DND-41 (cell line): ENCODE data around the gene DOCK4.

Experiments
- EZH2 ChIP-seq: IDR thresholded peaks from 3 replicates; pipeline ENCODE4 v1.6.1; 2012; ENCODE audit warnings: borderline replicate concordance, low read depth, mild to moderate bottlenecking, moderate library complexity, low read length, inconsistent platforms; ENCODE audit not compliant: severe bottlenecking
- TF ChIP-seq, protein P1 (sequence below): IDR thresholded peaks from 2 replicates; pipeline ENCODE4 v1.5.1; 2012; ENCODE audit warnings: borderline replicate concordance, low read length, moderate library complexity, mild to moderate bottlenecking; ENCODE audit not compliant: poor library complexity, severe bottlenecking; ENCODE audit errors: extremely low read depth

DNA sequence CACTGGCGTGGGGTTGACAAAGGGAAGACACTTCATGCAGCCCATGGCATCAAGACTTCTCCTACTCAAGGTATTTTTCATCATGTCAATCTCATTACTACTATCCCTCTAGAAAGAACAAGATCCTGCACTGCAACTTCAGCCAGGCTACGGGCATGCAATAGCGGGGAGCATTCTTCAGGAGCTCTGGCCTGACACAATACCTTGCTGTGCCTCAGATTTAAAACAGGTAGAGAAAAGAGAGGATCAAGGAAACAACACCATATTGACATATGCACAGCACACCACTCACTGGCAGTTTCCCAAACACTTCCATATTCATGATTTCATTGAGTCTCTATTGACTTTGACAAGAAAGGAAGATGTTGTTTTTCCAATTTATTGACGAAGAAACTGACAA is 51.5 kb downstream of the DOCK4 start:
- TF ChIP-seq, protein P1, sequence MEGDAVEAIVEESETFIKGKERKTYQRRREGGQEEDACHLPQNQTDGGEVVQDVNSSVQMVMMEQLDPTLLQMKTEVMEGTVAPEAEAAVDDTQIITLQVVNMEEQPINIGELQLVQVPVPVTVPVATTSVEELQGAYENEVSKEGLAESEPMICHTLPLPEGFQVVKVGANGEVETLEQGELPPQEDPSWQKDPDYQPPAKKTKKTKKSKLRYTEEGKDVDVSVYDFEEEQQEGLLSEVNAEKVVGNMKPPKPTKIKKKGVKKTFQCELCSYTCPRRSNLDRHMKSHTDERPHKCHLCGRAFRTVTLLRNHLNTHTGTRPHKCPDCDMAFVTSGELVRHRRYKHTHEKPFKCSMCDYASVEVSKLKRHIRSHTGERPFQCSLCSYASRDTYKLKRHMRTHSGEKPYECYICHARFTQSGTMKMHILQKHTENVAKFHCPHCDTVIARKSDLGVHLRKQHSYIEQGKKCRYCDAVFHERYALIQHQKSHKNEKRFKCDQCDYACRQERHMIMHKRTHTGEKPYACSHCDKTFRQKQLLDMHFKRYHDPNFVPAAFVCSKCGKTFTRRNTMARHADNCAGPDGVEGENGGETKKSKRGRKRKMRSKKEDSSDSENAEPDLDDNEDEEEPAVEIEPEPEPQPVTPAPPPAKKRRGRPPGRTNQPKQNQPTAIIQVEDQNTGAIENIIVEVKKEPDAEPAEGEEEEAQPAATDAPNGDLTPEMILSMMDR: no peak
- TF ChIP-seq EZH2: no peak
